GM23338 (cell line): ENCODE results near the gene KDM4C. TPM values are rescaled to one million over a fixed set of nuclear protein-coding genes. Genes with fewer than 3 reads are reported as not detected.

Experiments used
- ATAC-seq: fragments of 200-7000 bp; cut with Tn5 transposase; 3 replicates; pipeline ENCODE4 v1.9.1; 2020
- DNase-seq: peaks from one replicate; pipeline ENCODE4 v3.0.0-alpha.2; 2015; ENCODE audit warnings: low spot score
- H2AFZ ChIP-seq: fragments of 200-600 bp; sonication (generic); 2 replicates; pipeline ENCODE4 v1.8.0; 2016; ENCODE audit warnings: antibody characterized with exemption, mild to moderate bottlenecking, moderate library complexity
- H3F3A ChIP-seq: fragments of 200-600 bp; sonication (generic); replicated peaks from 2 replicates; pipeline ENCODE4 v1.8.0; 2017; ENCODE audit warnings: antibody characterized with exemption, mixed run types, low read depth
- H3K27ac ChIP-seq: fragments of 200-600 bp; sonication (generic); 2 replicates; pipeline ENCODE4 v1.6.1; 2016; ENCODE audit warnings: low read depth
- H3K27me3 ChIP-seq: fragments of 200-600 bp; sonication (generic); 2 replicates; pipeline ENCODE4 v1.8.0; 2016; ENCODE audit warnings: mild to moderate bottlenecking, mixed run types, moderate library complexity; ENCODE audit not compliant: insufficient read depth
- H3K36me3 ChIP-seq: fragments of 200-600 bp; sonication (generic); 2 replicates; pipeline ENCODE4 v1.8.0; 2016; ENCODE audit warnings: mild to moderate bottlenecking; ENCODE audit not compliant: insufficient read depth
- H3K4me1 ChIP-seq: fragments of 200-600 bp; sonication (generic); 2 replicates; pipeline ENCODE4 v1.8.0; 2016; ENCODE audit warnings: mild to moderate bottlenecking, moderate library complexity; ENCODE audit not compliant: insufficient read depth
- H3K4me2 ChIP-seq: fragments of 200-600 bp; sonication (generic); 2 replicates; pipeline ENCODE4 v1.7.1; 2017; ENCODE audit warnings: mixed run types
- H3K4me3 ChIP-seq: fragments of 200-600 bp; sonication (generic); 2 replicates; pipeline ENCODE4 v1.6.1; 2016; ENCODE audit warnings: mixed run types
- H3K79me2 ChIP-seq: fragments of 200-600 bp; sonication (generic); replicated peaks from 2 replicates; pipeline ENCODE4 v1.8.0; 2017; ENCODE audit warnings: mild to moderate bottlenecking; ENCODE audit not compliant: insufficient read depth
- H3K9me2 ChIP-seq: fragments of 200-600 bp; sonication (generic); 2 replicates; pipeline ENCODE4 v1.8.0; 2017; ENCODE audit not compliant: insufficient read depth
- H4K20me1 ChIP-seq: fragments of 200-600 bp; sonication (generic); replicated peaks from 2 replicates; pipeline ENCODE4 v1.8.0; 2017; ENCODE audit warnings: mild to moderate bottlenecking; ENCODE audit not compliant: insufficient read depth
- H3K27ac Mint-ChIP-seq: 2 replicates; pipeline ENCODE4 v1.8.0; 2020; ENCODE audit warnings: inconsistent platforms, mild to moderate bottlenecking, moderate library complexity, mixed read lengths
- H3K27me3 Mint-ChIP-seq: 3 replicates; pipeline ENCODE4 v1.8.0; 2022; ENCODE audit warnings: low read depth, mild to moderate bottlenecking, moderate library complexity, mixed read lengths, inconsistent platforms; ENCODE audit not compliant: insufficient read depth, poor library complexity
- H3K36me3 Mint-ChIP-seq: 3 replicates; pipeline ENCODE4 v1.8.0; 2021; ENCODE audit warnings: low read depth, mild to moderate bottlenecking, inconsistent platforms, moderate library complexity, mixed read lengths
- H3K4me1 Mint-ChIP-seq: 3 replicates; pipeline ENCODE4 v1.8.0; 2020; ENCODE audit warnings: mild to moderate bottlenecking, inconsistent platforms, mixed read lengths
- H3K4me3 Mint-ChIP-seq: 3 replicates; pipeline ENCODE4 v1.8.0; 2021; ENCODE audit warnings: moderate library complexity, mild to moderate bottlenecking, inconsistent platforms, mixed read lengths
- H3K9me3 Mint-ChIP-seq: 3 replicates; pipeline ENCODE4 v1.8.0; 2020; ENCODE audit warnings: moderate library complexity, mild to moderate bottlenecking, inconsistent platforms, mixed read lengths
- CREB1 ChIP-seq: fragments of 250-450 bp; sonication (Bioruptor Pico); IDR thresholded peaks from 2 replicates; pipeline ENCODE4 v1.5.0; 2020; ENCODE audit warnings: low read depth, mild to moderate bottlenecking, moderate library complexity
- CTCF ChIP-seq, 2 experiments: fragments of 200-600 bp in 1 of 2; sonication (generic) in 1 of 2; conservative IDR thresholded peaks; 2 replicates each; pipeline versions ENCODE4 v1.5.1 to v1.6.1; 2016 to 2017; ENCODE audit warnings: antibody characterized with exemption in 2 of 2, low read depth in 2 of 2, mild to moderate bottlenecking in 2 of 2, moderate library complexity in 1 of 2
- ETS1 ChIP-seq: IDR thresholded peaks from 2 replicates; pipeline ENCODE4 v1.6.1; 2016; ENCODE audit warnings: antibody characterized with exemption
- EZH2 ChIP-seq: fragments of 200-600 bp; sonication (generic); IDR thresholded peaks from one replicate; pipeline ENCODE4 v1.8.0; 2017; ENCODE audit warnings: antibody characterized with exemption, mild to moderate bottlenecking, low read depth; ENCODE audit not compliant: unreplicated experiment
- EZH2phosphoT487 ChIP-seq: fragments of 200-600 bp; sonication (generic); IDR thresholded peaks from one replicate; pipeline ENCODE4 v1.8.1; 2018; ENCODE audit warnings: antibody characterized with exemption; ENCODE audit not compliant: unreplicated experiment
- JUNB ChIP-seq: IDR thresholded peaks from one replicate; pipeline ENCODE4 v1.6.1; 2016; ENCODE audit warnings: antibody characterized with exemption; ENCODE audit not compliant: unreplicated experiment
- NANOG ChIP-seq: IDR thresholded peaks from 2 replicates; pipeline ENCODE4 v1.6.1; 2016; ENCODE audit warnings: antibody characterized with exemption, borderline replicate concordance
- POLR2AphosphoS5 ChIP-seq: IDR thresholded peaks from 2 replicates; pipeline ENCODE4 v1.6.1; 2016; ENCODE audit warnings: antibody characterized with exemption, low read depth
- REST ChIP-seq: IDR thresholded peaks from one replicate; pipeline ENCODE4 v1.6.1; 2018; ENCODE audit warnings: antibody characterized with exemption; ENCODE audit not compliant: unreplicated experiment
- STAT1 ChIP-seq: IDR thresholded peaks from one replicate; pipeline ENCODE4 v1.6.1; 2016; ENCODE audit warnings: antibody characterized with exemption; ENCODE audit not compliant: unreplicated experiment
- ZNF114 ChIP-seq: fragments of 250-450 bp; sonication (Bioruptor Pico); IDR thresholded peaks from 2 replicates; pipeline ENCODE4 v1.5.0; 2020; ENCODE audit warnings: mild to moderate bottlenecking, moderate library complexity
- ZNF331 ChIP-seq: fragments of 250-450 bp; sonication (Bioruptor Pico); IDR thresholded peaks from 2 replicates; pipeline ENCODE4 v1.5.0; 2020; ENCODE audit warnings: low read depth, mild to moderate bottlenecking, moderate library complexity
- ZNF462 ChIP-seq: fragments of 250-450 bp; sonication (Bioruptor Pico); IDR thresholded peaks from 2 replicates; pipeline ENCODE4 v1.5.0; 2020; ENCODE audit warnings: mild to moderate bottlenecking, moderate library complexity
- polyA plus RNA-seq: library from polyadenylated mRNA; unstranded; fragments of >200 nt; fragmentation: Nextera tagmentation; extraction: Ambion mirVana; gene quantifications from 2 replicates; pipeline ENCODE4 v1.2.1, GENCODE V29; 2016
- total RNA-seq: library from RNA; depleted of rRNA; stranded (reverse); fragments of >200 nt; shearing (Covaris generic); gene quantifications from 2 replicates; pipeline ENCODE4 v1.2.3, GENCODE V29; 2014

The KDM4C gene
- total and polyA plus RNA-seq, 2 experiments from 2014 or later: 12.0 to 43.8 TPM

- Histone ChIP-seq H3K27me3 (no peaks in the 10 kb centered on the region), H4K20me1 (no peaks in the 10 kb centered on the region), H3K36me3 (peaks cover 3% of the 10 kb centered on the region; the same call in 1 of the 2 replicates), H3K9me2 (no peaks in the 10 kb centered on the region), H2AFZ (no peak overlapping the region), H3K4me2 (no peak overlapping the region), H3F3A (no peaks in the 10 kb centered on the region), H3K4me3 (no peak overlapping the region), H3K27ac (no peak overlapping the region), H3K4me1 (no peaks in the 10 kb centered on the region), H3K79me2 (no peaks in the 10 kb centered on the region)
- H3K36me3 Mint-ChIP-seq: peaks cover 8% of the 10 kb centered on the region
- no peaks in the 10 kb centered on the region for H3K27me3 Mint-ChIP-seq
- H3K9me3 Mint-ChIP-seq: peaks cover 18% of the 10 kb centered on the region
- no peak overlapping the region for H3K4me3 Mint-ChIP-seq
- no peaks in the 10 kb centered on the region for H3K4me1 Mint-ChIP-seq
- ATAC-seq: no peak
- H3K27ac Mint-ChIP-seq: no peak overlapping the region
- TF ChIP-seq ZNF114 (CRISPR knock-in tag): no peak
- no peak for TF ChIP-seq ZNF462 (CRISPR knock-in tag)
- no peak for TF ChIP-seq EZH2
- TF ChIP-seq NANOG: no peak
- TF ChIP-seq STAT1: no peak
- no peak for TF ChIP-seq EZH2phosphoT487
- no peak for TF ChIP-seq CTCF (conservative IDR thresholded peaks at IDR 0.05; ENCODE audit: low read depth in 2 of 2)
- TF ChIP-seq REST: no peak
- no peak for TF ChIP-seq CREB1 (CRISPR knock-in tag)
- no peak for TF ChIP-seq ZNF331 (CRISPR knock-in tag)
- no peak for TF ChIP-seq ETS1
- TF ChIP-seq POLR2AphosphoS5: no peak
- TF ChIP-seq JUNB: no peak
- no peak for DNase-seq
These were observed 23.9 kb upstream of the KDM4C start for GRCh38 chr9:6733831-6734230.
